GM19438 (cell line): ENCODE measurements around the gene CNKSR2.

Source experiments
- ATAC-seq: cut with Tn5 transposase; IDR thresholded peaks from one replicate; pipeline ENCODE4 v1.9.1; 2021; ENCODE audit warnings: low read depth; ENCODE audit not compliant: unreplicated experiment

Gene CNKSR2

GRCh38 chrX:21662761-21663160 is 288.5 kb downstream of the CNKSR2 start:
- no peak for ATAC-seq

- ATAC-seq: no peak
Observed at GRCh38 chrX:21666252-21666651, 292.0 kb downstream of the CNKSR2 start.

GRCh38 chrX:21666679-21667078 is 292.5 kb downstream of the CNKSR2 start:
- ATAC-seq: no peak

GRCh38 chrX:21674430-21675186 is 300.4 kb downstream of the CNKSR2 start:
- no peak for ATAC-seq

- ATAC-seq: no peak
Observed at GRCh38 chrX:21675931-21676330, 301.7 kb downstream of the CNKSR2 start.

- ATAC-seq: no peak
Observed at GRCh38 chrX:21678048-21678612, 303.9 kb downstream of the CNKSR2 start.

- ATAC-seq: no peak
Observed at GRCh38 chrX:21683941-21684340, 309.7 kb downstream of the CNKSR2 start.

GRCh38 chrX:21691512-21692018 is 317.3 kb downstream of the CNKSR2 start:
- no peak for ATAC-seq

GRCh38 chrX:21698272-21698671 is 324.1 kb downstream of the CNKSR2 start:
- ATAC-seq: no peak

GRCh38 chrX:21699136-21699535 is 324.9 kb downstream of the CNKSR2 start:
- no peak for ATAC-seq

- no peak for ATAC-seq
Observed at GRCh38 chrX:21700275-21700674, 326.1 kb downstream of the CNKSR2 start.

- no peak for ATAC-seq
Observed at GRCh38 chrX:21700967-21701366, 326.7 kb downstream of the CNKSR2 start.

- ATAC-seq: no peak
Observed at GRCh38 chrX:21702725-21703124, 328.5 kb downstream of the CNKSR2 start.
